ENCODE data around the gene FOXN3.

FOXN3 gene

DNA sequence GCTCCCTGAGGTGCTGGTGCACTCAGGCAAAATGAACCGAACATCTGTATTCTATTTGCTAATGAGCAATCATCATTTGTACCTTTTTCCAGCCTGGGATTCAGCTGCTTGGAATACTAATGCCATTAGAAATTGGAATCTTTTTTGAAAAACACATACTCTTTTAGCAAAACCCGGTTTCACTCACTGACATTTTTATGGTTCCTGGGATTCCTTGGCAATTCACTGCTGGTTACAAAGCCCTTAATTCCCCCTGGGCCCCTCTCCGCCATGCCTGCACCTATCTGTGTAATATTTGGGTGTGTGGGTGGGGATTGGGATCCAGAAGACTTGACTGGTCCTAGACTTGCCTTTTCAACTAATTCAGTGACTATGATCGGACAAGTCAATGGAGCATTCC lies 199.1 kb downstream of the FOXN3 start:
- FAIRE-seq (no peak), DNase-seq (ENCODE audit: insufficient read length, low spot score) (no peak)
- TF ChIP-seq, protein P1, sequence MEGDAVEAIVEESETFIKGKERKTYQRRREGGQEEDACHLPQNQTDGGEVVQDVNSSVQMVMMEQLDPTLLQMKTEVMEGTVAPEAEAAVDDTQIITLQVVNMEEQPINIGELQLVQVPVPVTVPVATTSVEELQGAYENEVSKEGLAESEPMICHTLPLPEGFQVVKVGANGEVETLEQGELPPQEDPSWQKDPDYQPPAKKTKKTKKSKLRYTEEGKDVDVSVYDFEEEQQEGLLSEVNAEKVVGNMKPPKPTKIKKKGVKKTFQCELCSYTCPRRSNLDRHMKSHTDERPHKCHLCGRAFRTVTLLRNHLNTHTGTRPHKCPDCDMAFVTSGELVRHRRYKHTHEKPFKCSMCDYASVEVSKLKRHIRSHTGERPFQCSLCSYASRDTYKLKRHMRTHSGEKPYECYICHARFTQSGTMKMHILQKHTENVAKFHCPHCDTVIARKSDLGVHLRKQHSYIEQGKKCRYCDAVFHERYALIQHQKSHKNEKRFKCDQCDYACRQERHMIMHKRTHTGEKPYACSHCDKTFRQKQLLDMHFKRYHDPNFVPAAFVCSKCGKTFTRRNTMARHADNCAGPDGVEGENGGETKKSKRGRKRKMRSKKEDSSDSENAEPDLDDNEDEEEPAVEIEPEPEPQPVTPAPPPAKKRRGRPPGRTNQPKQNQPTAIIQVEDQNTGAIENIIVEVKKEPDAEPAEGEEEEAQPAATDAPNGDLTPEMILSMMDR (IDR thresholded peaks at IDR 0.05; ENCODE audit: insufficient read depth, missing control alignments): no peak

DNA sequence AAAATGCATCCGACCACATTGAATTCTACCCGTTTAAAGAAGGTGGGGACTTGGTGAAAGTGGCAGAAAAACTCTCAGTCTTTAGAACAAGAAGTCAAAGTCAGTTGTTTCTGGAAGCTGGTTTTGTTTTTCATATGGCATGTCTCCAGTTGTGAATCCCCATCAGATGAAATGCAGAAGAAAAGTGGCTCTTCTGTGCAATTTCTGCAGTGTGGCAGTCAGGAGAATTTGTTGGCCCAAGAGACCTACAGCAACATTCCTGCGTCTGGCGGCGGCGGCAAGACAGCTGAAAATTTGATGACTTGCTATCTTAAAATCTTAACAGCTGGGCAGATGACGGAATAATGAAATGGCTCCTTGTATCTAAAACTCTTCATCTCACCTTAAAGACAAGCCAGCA lies 201.5 kb downstream of the FOXN3 start:
- FAIRE-seq: no peak
- DNase-seq (ENCODE audit: insufficient read length, low spot score): no peak
- TF ChIP-seq, protein P1 (IDR thresholded peaks at IDR 0.05; ENCODE audit: insufficient read depth, missing control alignments): no peak

DNA sequence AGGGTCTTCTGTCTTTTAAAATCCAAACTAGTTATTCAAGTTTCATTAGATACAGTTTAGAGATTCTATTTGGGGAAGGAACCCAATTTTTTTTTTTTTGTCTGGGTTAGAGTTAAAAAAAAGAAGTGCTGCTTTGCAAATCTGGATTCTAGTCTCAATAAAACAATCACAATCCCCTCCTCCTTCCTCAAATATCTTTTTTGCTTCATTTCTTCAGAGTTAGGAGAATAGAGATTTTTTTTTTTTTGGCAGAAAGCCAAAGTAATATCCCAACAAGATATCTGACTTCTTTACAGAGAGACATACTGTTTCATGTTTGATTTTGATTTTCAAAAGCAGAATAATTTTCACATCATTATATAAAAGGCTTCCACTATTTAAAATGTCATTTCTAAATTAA lies 201.9 kb downstream of the FOXN3 start:
- DNase-seq (ENCODE audit: insufficient read length, low spot score) (no peak), FAIRE-seq (no peak)
- TF ChIP-seq, protein P1 (IDR thresholded peaks at IDR 0.05; ENCODE audit: insufficient read depth, missing control alignments): no peak

DNA sequence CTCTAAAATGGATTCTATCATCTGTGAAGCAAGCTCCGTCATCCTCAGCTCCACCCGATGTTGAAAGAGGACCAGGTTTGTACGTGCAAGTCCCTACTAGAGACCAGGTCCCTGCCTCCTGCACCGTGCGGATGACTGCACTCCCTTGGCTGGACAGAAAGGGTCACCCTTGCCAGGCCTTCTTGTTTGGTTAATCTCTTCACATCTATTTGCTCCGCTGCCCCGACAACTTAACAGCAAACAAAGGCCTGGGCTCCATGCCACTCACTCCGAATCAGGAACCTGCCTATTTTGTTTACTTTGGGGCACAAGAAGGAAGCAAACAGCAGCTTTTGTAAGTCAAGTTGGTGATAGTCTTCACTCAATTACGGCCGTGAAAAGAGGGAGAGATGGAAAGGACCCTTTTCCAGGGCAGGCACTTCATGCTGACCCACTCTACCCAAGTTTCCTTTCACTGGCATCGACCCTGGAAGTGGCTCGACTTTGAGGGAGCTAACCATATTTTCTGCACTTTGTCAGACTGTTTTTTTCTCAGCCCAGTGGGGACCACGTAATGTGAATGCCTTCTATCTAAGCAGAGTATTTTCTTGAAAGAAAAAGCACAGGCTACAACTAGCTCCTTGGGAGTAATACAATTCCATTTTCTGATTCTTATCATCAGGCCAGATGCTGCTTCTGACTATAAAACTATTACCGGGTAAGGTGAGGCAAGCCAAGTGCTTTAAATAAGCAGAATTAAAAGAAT lies 202.6 kb downstream of the FOXN3 start:
- FAIRE-seq (no peak), DNase-seq (ENCODE audit: insufficient read length, low spot score) (no peak)
- TF ChIP-seq, protein P1 (IDR thresholded peaks at IDR 0.05; ENCODE audit: insufficient read depth, missing control alignments): no peak

DNA sequence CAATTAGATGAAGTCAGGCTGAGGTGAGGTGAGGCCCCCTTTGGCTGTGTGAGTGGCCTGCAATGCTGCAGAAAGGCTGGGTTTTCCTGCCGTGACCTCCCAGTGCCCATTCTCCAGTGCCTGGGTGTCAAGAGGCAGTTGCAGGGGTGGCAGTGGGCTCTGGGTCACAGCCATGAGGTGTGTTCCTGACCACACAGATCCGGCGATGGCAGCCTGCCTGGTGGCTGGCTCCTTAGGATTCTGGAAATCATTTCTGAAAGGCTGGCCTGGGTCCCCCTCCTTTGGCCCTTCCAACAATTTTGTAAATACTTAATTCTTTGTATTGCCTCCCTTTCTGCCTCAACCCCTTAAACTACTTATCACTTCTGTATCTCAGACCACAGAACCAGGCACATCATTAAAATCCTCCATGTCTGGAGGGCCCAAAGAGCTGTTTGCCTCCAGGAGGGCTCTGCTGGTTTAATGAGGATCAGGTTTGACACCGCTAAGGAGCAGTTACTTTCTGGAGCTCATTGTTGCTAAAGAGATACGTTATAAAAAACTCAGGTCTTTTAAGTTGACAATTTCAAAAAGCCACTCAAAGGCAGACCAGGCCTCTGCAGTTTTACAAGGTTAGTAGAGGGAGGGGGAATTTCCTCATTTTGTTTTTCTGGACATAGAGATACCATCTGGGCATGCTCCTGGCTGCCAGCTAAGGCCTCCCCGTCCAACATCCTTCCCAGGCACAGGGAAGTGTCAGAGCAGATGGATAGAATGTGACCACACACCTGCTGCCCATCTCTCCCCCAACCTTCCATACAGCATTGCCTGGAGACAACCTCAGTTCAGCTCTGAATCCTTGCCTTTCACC lies 204.4 kb downstream of the FOXN3 start:
- FAIRE-seq: no peak
- TF ChIP-seq, protein P1 (IDR thresholded peaks at IDR 0.05; ENCODE audit: insufficient read depth, missing control alignments): no peak
- no peak for DNase-seq (ENCODE audit: insufficient read length, low spot score)

DNA sequence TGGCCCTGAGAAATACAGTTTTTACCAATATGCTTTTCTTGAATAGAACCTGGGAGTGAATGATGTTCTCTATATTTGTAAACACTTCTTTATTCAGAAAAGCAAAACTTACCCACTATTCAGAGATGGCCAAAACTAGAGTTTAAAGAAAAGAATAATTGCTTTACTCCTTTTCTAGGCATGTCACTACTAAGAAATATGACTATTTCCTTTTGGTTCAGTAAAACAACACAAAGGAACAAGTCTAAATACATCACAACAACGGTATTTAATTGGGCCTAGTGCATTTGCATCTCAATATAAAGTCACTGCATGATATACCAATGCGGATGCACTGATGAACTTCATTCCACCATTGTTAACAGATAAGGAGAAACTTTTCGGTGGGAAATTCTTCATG lies 207.5 kb downstream of the FOXN3 start:
- no peak for DNase-seq (ENCODE audit: insufficient read length, low spot score)
- FAIRE-seq: no peak
- TF ChIP-seq, protein P1 (IDR thresholded peaks at IDR 0.05; ENCODE audit: insufficient read depth, missing control alignments): no peak

DNA sequence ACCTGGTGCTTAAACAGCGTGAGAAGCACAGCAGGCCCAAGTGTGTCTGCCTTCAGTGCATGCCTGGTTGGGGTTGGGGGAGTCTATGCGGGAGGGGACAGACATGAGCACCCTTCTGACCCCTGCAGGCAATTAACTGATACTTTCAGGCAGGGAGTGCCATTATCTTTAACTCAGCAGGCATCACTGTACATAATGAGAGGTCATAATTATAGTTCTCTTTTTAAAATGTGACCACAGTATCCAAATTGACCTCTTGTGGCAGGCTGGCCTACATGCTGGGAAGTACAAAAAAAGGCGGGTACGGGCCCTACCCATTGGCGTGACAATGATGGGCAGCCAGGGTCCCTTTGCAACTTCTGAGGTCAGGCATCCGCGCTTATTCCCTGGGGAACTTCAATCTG lies 209.1 kb downstream of the FOXN3 start:
- FAIRE-seq: no peak
- TF ChIP-seq, protein P1 (IDR thresholded peaks at IDR 0.05; ENCODE audit: insufficient read depth, missing control alignments): no peak
- no peak for DNase-seq (ENCODE audit: insufficient read length, low spot score)

Data from D721Med (cell line).